AG20443 (cell line): ENCODE measurements around the gene SLC30A1.

ENCODE experiments used
- DNase-seq: peaks from one replicate; pipeline ENCODE4 v3.0.0; 2012; ENCODE audit warnings: low spot score, mixed read lengths

The SLC30A1 gene

DNA sequence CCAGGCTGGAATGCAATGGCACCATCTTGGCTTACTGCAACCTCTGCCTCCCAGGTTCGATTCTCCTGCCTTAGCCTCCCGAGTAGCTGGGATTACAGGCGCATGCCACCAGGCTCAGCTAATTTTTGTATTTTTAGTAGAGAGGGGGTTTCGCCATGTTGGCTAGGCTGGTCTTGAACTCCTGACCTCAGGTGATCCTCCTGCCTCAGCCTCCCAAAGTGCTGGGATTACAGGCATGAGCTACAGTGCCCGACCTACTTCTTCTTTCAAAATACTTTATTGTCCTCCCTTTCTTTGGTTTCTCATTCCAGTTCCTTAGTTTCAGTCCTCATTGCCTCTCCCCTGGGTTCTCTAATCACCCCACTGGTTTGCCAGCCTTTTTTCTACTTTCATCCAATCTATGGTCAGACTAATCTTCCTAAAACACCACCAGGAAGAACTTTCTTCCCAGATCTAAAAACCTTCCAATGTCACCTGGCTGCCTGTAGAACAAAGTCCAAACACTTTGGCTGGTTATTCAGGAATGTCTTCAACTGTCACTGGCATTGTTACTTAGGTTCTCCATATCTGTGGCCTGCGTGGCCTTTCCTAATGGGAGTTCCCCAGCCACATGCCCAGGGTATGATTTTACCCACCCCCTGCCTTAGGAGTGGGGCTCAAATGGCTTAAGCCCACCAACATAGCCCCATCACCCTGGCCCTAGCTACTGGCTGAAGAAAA, 29.0 kb upstream of the SLC30A1 start:
- no peak for DNase-seq

DNA sequence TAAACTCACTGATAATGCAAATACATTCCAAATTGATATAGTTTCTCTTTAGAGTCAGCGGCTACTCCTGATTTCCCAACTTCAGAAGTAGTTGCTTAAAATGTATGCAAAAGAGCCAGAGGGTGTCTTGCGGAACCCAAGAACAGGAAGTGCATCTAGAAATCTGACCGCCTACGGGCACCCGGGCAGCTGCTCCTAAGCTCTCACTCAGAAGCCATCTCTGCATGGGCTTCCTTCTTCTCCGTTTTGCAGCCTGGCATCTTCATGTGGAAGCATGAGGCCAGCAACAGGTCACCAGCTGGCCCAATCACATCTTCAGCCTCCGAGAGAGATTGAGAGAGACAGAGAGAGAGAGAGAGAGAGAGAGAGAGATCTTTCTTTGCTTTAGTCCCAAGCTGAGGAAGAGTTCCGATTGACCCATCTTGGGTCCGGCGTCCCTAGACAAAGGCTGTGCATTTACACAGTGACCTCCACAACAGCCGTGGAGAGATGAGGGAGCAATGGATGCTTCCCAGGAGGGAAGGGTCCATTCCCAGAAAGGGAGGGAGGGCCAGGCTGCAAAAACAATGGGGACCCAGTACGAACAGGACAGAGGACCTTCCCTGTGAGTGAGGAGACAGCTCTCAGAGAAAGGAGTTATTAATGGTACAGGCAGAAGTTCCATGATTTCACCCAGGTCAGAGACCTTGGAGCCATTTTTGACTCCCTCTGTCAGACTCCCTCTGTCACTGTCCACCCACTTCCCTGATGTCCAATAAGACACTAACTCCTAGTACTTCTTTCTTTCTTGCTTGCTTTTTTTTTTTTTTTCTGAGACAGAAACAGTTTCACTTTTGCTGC, 28.2 kb upstream of the SLC30A1 start:
- DNase-seq: no peak

DNA sequence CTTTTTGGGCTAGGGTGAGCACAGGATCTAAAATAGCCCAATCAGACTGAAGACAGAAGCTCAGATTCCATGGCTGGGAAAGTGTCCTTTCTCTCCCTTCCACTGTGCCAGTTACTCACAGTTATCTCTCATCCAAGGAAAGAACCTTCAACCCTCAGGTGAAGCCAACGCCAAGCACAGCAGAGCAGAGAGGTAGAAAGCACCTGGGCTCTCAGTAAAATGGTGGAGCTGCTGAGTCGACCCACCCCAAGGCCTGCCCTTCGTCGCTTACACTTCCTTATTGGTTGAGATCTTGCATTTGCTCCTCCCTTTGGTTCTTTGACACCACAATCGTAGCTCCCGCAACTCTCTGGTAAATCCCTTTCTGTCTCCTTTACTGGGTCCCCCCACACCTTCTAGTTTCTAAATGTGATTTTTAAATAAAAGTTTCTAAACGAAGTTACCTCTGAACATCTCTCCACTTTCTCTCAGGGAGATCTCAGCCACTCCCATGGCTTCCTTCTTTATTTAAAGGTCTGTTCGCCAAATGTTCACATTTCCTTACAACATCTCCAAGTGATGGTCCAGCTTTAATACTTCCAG, 27.5 kb upstream of the SLC30A1 start:
- no peak for DNase-seq

DNA sequence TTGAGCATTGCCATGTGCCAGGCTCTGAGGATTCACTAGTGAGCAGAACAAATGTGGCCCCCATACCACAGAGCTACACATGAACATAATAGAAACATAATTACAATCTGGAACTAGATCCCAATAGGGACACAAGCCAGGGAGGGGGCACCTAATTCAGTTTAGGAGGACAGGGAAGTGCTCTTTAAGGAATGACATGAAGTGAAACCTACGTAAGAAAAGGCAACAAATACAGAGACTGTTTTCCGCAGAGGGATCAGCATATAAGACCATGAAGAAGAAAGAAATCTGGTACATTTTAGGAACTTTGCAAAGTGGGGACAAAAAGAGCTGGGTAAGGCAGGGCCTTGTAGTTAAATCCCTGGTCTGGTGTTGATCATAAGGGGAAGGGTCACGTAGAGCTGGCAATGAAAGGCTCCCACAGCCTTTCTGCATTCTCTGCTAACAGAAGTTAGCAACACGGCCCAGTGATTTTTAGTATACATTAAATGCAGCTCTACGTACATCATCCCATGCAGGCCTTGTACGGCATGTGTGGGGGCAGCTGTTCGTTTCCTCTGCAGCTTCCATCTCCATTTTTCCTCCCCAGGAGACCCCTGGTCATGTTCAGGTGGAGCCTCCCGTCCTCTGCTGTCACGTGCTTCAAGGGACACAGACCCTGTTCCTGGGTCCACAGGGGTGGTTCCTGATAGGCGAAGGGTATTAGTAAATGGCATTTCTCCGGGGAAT, 26.8 kb upstream of the SLC30A1 start:
- no peak for DNase-seq

DNA sequence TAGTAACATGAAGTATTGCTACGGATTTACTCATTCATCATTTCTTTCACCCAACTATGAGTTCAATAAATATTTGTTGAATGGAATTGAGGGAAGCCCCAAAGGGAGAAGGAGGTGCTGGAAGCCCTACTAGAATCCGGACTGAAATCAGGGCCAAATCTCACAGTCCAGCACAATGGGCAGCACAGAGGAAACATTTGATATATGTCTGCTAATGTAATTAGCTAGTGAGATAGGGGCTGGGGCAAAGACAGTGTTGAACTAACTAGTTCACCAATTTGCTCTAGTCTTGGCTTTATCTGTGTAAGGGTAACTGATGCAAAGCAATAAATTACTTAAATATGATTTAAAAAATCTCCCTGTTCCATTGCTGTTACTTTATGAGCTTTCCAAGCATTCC, 26.1 kb upstream of the SLC30A1 start:
- no peak for DNase-seq

- DNase-seq: no peak
These were observed 25.6 kb upstream of the SLC30A1 start for GRCh38 chr1:211604548-211604947.

DNA sequence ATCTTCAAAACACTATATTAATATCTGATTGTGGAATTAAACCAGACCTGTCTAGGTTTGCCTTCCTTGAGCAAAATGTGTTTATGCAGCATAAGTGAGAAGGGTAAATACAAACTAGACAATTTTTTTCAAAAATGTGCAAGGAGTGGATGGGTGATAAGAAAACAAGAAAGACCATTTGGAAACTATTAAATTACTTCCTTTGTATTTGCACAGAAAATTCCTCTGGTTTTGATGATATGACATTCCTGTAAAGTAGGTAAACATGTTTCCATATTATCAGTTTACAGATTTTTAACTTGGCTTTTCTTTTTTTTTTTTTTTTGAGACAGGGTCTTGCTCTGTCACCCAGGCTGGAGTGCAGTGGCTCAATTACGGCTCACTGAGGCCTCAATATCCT, 24.8 kb upstream of the SLC30A1 start:
- DNase-seq: no peak

GRCh38 chr1:211603191-211603701, 24.3 kb upstream of the SLC30A1 start:
- no peak for DNase-seq

DNA sequence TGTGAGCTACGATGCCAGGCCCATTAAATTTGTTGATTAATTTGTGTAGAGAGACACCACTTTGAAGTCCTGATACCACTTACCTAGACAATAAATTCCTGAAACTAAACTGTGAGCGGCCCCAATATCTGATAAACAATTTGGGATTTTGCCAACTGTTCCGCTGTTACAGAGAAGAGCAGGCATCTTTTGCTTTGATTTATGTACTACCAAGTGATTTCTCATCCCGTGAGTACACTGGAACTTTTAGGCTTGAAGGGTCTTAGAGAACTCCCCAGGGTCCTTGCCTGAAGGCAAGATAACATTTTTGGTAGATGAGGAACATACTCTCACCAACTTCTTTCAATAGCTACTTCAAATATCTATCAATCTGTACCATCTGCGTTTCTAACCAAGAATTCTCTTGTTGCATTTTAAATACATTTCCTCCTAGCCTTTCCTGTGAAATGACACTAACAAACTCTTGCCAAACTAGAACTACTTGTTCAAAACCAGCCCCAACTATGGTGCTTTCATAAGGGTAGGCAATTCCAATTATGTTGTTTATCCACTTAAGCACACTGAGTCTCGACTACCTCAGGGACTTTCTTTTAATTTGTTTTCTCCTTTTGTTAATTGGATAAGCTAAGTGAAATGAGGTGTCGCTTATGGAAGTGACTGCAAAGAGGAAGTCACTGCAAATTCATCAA, 23.2 kb upstream of the SLC30A1 start:
- no peak for DNase-seq

- DNase-seq: no peak
These were observed 22.2 kb upstream of the SLC30A1 start for GRCh38 chr1:211601159-211601558.

DNA sequence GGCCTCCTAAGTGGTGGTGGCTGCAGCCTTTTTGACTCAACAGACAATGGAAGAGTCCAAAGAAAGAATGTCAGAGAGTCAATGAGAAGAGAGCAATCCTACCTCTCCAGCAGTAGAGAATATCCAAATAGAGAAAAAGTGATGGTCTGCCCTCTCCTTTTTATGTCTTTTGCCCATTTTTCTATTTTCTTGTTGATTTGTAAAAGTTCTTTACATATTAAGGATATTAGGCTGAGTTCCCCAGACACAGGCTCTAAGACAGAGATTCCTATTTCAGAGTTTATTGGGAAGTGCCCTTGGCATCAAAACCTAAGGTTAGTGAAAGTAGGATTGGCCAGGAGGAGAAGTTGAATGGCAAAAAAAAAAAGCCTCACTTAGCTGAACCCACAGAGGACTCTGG, 20.3 kb upstream of the SLC30A1 start:
- no peak for DNase-seq

GRCh38 chr1:211598514-211598913, 19.6 kb upstream of the SLC30A1 start:
- no peak for DNase-seq

DNA sequence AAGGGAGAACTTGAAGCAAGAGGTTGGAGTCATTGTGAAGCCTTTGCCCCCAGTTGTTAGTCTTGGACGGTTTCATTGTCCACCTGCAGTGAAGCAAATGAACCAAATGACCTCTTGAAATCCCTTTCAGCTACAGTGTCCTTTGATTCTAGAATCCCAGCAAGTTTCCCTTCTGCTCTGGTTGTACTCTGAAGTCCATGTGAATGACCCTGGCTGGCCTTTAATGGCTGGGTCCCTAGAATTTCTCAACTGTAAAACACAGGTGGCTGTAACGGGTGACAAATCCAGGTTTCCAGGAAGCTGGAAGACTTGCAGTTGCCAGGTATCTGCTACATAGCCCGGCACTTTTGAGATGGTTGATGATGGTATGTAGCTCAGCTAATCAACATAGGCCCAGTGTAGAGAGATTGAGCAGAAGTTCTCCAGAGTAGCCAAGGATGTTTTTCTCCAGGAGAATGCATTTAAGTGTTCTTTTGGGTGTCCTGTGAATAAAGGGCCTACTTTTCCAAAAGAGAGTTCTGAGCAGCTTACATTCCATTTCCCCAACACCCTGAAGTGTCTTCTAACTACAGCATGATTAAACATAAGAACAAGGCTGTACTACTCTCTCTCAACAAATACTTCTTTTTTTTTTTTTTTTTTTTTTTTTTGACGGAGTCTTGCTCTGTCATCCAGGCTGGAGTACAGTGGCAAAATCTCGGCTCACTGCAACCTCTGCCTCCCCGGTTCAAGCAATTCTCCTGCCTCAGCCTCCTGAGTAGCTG, 17.6 kb upstream of the SLC30A1 start:
- DNase-seq: no peak

DNA sequence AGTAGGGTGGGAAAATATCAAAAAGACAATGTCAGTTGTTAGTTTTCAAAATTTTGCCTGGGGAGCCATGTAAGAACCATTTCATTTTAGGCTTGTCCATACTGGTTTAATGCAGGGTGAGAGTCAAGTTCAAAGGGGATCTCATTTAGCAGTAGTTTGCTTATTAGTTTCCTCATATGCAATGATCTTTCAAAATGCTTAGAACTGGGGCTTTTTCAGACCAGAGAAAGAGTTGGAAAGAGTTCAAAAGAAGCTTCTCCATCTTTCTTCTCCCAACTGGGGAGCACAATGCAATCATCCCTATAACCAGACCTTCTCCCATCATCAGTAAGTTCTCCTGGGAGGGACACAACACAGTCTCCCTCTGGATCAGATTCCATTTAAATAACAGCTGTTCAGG, 16.5 kb upstream of the SLC30A1 start:
- no peak for DNase-seq

DNA sequence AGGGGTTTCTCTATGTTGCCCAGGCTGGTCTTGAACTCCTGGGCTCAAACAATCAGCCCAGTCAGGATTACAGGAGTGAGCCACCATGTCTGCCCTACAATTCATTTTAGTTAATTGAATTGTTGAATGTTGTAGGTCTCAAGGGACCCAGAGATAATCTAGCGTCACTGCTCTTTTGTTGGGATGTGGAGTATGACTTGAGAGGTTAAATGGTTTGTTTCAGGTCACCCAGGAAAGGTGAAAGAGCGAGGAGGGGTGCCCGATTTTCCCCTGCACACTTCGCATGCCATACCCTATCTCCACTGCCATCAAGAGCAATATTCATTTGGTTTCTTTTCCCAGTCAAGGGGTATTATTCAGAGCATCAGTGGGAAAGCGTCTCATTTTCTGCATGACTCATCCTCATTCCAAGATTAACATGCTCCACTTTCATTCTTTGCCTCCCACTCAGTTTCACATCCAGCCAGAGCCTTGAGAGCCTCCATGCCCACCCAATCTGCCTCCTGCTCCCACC, 13.1 kb upstream of the SLC30A1 start:
- DNase-seq: peak; percentile 83

DNA sequence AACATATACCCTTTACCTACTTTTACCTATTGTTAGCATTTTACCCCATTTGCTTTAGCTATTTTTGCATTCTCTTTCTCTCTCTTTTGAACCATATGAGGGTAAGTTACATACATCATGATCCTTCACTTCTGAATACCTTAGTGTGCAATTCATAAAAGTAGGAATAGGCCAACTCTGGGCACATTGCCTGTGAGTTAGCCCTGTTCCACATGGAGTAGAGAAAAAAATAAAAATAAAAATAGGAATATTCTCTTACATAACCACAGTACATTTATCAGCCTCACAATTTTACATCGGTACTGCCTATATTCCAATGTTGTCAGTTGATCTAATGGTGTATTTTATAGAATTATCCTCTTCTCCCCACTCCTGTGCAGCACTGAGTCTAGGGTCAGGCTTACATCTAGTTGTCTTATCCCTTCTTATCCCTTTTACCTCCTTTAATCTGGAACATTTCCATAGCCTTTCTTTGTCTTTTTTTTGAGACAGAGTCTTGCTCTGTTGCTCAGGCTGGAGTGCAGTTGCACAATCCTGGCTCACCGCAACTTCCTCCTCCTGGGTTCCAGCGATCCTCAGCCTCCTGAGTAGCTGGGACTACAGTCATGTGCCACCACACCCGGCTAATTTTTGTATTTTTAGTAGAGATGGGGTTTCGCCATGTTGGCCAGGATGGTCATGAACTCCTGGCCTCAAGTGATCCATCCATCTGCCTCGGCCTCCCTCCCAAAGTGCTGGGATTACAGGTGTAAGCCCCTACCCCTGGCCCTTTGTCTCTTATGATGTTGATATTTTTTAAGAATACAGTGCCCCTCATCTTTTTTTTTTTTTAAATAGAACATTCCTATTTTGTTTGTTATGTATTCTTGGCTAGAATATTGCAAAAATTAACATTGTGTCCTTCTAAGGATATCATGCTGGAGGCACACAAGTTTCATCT, 11.1 kb upstream of the SLC30A1 start:
- DNase-seq: no peak

- DNase-seq: no peak
These were observed 9.8 kb upstream of the SLC30A1 start for GRCh38 chr1:211588711-211589110.

- DNase-seq: no peak
These were observed 8.2 kb upstream of the SLC30A1 start for GRCh38 chr1:211587123-211587522.

DNA sequence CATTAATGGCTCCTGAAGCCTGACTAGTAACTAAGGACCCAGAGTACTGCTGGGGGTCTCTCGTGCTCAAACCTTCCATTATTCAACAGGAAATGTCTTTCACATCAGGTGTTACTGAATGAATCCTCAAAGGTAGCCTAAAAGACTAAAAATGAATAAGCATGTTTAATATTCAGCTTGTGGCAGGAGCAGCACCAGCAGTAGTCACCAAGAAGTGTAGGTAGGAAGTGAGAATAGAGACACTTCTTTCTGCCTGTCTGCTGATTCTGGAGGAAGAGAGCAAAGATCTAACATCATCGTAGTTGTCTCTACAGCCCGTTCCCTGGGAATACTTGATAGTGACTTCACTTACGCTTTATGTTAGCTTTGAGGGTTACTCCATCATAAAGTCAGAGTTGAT, 7.6 kb upstream of the SLC30A1 start:
- no peak for DNase-seq
